A673 (cell line): ENCODE measurements around the gene APBA1.

Source experiments
- CTCF ChIP-seq: fragments of 300-800, 200-600 bp; sonication (generic); conservative IDR thresholded peaks from 2 replicates; pipeline ENCODE4 v1.5.1; 2017; ENCODE audit warnings: low read depth, mild to moderate bottlenecking, antibody characterized with exemption, low read length, moderate library complexity, mixed read lengths
- EZH2 ChIP-seq: fragments of 200-600 bp; sonication (generic); IDR thresholded peaks from 2 replicates; pipeline ENCODE4 v1.6.1; 2017; ENCODE audit warnings: borderline replicate concordance, low read depth, mild to moderate bottlenecking, mixed read lengths, antibody characterized with exemption, low read length; ENCODE audit not compliant: poor library complexity, severe bottlenecking

GRCh38 chr9:69671311-69671878, 776 bp downstream of the APBA1 start:
- no peak for TF ChIP-seq CTCF
- no peak for TF ChIP-seq EZH2
